IPS DF 6.9 (cell line): ENCODE data around the gene ENC1.

Experiments used
- DNase-seq: peaks from one replicate; pipeline ENCODE4 v3.0.0-alpha.2; 2013; ENCODE audit warnings: low read depth, low spot score
- H3K27ac ChIP-seq: one replicate; pipeline ENCODE4 v1.5.1; 2013; ENCODE audit warnings: low read length, control low read depth
- H3K27me3 ChIP-seq: 2 replicates; pipeline ENCODE4 v1.6.1; 2013; ENCODE audit warnings: mild to moderate bottlenecking, low read length; ENCODE audit not compliant: control insufficient read depth, insufficient read depth
- H3K36me3 ChIP-seq: 2 replicates; pipeline ENCODE4 v1.6.1; 2013; ENCODE audit warnings: low read length; ENCODE audit not compliant: control insufficient read depth, insufficient read depth
- H3K4me1 ChIP-seq: 2 replicates; pipeline ENCODE4 v1.6.1; 2013; ENCODE audit warnings: low read length; ENCODE audit not compliant: control insufficient read depth, insufficient read depth
- H3K4me3 ChIP-seq: 2 replicates; pipeline ENCODE4 v1.5.1; 2013; ENCODE audit warnings: mild to moderate bottlenecking, low read length
- H3K9me3 ChIP-seq: 2 replicates; pipeline ENCODE4 v1.6.1; 2013; ENCODE audit warnings: low read length, inconsistent platforms; ENCODE audit not compliant: control insufficient read depth, insufficient read depth
- WGBS: extraction: QIAGEN DNeasy Blood & Tissue Kit; methylation state at CpG from one replicate; pipeline ENCODE4 v1.1.7; 2013; ENCODE audit warnings: mixed read lengths, missing lambda C conversion rate; ENCODE audit not compliant: insufficient read length, insufficient coverage; 5-methylcytosine and 5-hydroxymethylcytosine counted together

ENC1 gene

DNA sequence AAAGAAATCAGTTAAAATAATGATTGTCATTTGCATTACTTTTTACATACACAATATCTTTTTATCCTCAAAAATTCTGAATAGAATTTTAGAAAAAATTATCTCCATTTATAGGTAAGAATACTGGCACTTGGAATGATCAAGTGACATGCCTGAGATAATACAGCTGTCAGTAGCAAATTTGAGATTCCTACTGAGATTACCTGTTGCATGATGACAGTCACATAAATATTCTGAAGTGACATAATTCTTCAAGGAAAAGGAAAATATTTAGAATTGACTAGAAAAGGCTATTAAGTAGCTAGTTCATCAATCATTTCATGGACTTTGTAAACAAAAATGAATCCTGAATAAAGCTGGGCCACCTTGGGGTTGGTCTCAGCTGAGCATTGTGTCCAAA, 15.2 kb upstream of the ENC1 start:
- Histone ChIP-seq H3K4me3 (no peak overlapping the region), H3K27me3 (no peaks in the 10 kb centered on the region), H3K27ac (no peak overlapping the region), H3K9me3 (no peaks in the 10 kb centered on the region; the same call in 1 of the 2 replicates), H3K4me1 (no peaks in the 10 kb centered on the region), H3K36me3 (no peaks in the 10 kb centered on the region)
- DNase-seq: no peak

DNA sequence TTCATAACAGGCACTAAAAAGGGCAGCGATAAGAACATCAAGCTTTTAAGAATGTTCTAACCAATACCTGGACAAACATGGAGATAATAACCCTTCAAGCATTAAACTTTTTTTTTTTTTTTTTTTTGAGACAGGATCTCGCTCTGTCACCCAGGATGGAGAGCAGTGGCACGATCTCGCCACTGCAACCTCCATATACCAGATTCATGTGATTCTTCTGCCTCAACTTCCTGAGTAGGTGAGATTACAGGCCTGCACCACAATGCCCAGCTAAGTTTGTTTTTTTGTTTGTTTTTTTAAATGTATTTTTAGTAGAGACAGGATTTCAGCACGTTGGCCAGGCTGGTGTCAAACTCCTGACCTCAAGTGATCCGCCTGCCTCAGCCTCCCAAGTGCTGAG, 14.7 kb upstream of the ENC1 start:
- no peak overlapping the region for H3K27ac ChIP-seq
- no peak for DNase-seq
- H3K36me3 ChIP-seq: no peaks in the 10 kb centered on the region
- no peaks in the 10 kb centered on the region; the same call in 1 of the 2 replicates for H3K9me3 ChIP-seq
- no peaks in the 10 kb centered on the region for H3K27me3 ChIP-seq
- no peak overlapping the region for H3K4me3 ChIP-seq
- H3K4me1 ChIP-seq: no peaks in the 10 kb centered on the region
- WGBS: no CpG with 5 or more reads among the region's 6 CpGs

DNA sequence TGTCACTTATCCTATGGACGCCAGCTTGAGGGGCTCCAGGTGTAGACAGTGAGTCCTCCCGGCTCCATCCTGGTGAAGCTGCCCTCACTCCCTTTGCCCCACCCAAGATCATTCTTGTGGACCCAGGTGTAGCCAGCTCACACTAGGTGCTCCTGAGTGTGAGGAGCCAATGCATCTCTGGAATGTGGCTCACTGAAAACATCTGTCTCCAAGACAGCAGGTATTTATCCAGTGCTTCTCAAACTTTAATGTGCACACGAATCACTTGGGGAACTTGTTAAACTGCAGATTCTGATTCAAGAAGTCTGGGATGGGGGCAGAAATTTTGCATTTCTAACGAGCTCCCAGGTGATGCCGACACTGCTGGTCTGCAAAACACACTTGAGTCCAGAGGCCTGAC, 13.5 kb upstream of the ENC1 start:
- Histone ChIP-seq H3K4me1 (no peaks in the 10 kb centered on the region), H3K4me3 (no peak overlapping the region), H3K36me3 (no peaks in the 10 kb centered on the region), H3K27me3 (no peaks in the 10 kb centered on the region), H3K9me3 (no peaks in the 10 kb centered on the region; the same call in 1 of the 2 replicates), H3K27ac (no peak overlapping the region)
- no CpG with 5 or more reads among the region's 5 CpGs for WGBS
- no peak for DNase-seq

DNA sequence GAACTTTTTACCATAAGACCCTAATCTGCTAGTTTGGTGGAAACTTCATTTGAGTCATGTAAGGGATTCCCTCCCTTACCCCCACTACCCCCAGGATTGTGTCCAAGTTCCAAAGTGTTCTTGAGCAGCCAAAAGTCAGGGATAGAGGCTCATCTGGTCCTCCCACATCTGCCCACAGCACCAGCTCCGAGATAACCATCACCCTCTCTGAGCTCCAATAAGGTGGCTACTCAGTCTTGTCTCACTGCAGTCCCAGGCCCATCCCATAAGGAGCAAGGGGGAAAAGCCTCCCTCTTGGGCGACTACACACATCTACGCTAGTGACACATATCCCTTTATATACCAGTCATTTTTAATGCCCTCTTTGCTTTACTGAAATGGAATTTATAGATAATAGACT, 12.0 kb upstream of the ENC1 start:
- WGBS: no CpG with 5 or more reads among the region's 3 CpGs
- no peak overlapping the region for H3K4me3 ChIP-seq
- DNase-seq: no peak
- H3K4me1 ChIP-seq: no peaks in the 10 kb centered on the region
- no peaks in the 10 kb centered on the region for H3K36me3 ChIP-seq
- H3K27ac ChIP-seq: no peak overlapping the region
- no peaks in the 10 kb centered on the region for H3K27me3 ChIP-seq
- H3K9me3 ChIP-seq: no peaks in the 10 kb centered on the region

DNA sequence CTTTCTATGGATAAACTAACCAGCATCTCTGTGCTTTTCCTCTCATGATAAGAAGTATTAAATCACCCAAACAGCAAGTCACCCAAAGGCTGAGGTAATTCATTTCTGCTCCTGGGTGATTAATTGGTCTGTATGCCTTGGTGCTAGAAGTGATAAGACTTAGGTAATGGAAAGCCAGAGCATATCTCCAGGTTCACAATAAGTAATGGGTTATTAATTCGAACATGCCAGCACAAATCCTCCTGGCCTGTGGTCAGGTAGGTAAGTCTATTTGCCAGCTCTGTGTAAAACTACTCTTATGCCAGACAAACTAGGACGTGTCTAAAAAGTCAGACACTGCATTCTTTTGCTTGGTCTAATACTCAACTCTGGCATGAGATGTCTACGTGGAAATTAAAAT, 11.2 kb upstream of the ENC1 start:
- Histone ChIP-seq H3K9me3 (no peaks in the 10 kb centered on the region), H3K27me3 (no peaks in the 10 kb centered on the region), H3K4me1 (no peaks in the 10 kb centered on the region), H3K4me3 (no peak overlapping the region), H3K36me3 (no peaks in the 10 kb centered on the region), H3K27ac (no peak overlapping the region)
- DNase-seq: no peak
- no CpG with 5 or more reads among the region's 3 CpGs for WGBS

DNA sequence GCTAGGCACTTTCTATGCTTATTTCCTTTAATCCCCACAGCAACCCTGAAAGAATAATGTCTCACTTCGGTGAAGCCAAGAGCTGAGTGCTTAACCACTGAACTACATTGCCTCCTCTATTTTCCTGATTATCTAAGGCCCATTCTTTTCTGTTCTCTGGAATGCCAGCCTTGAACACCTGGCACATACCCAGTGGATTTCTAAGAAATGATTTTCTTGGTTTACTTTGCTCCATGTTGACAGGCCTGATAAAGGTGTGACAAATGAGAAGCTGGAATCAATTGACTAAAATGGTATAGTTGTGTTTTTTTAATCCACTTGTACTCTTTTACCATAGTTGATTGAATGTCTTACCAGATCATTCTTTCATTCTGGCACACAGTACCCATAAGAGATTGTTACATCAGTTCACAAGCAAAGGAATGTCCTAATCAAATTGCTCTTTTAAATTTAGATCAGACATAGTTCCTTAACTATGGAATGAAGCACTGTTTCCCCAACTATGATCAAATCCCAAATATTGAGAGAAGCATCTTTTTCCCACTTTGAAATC, 9.0 kb upstream of the ENC1 start:
- no peak for DNase-seq
- no peaks in the 10 kb centered on the region for H3K9me3 ChIP-seq
- H3K4me3 ChIP-seq: no peak overlapping the region
- no peaks in the 10 kb centered on the region for H3K27me3 ChIP-seq
- no CpG with 5 or more reads among the region's 1 CpG for WGBS
- H3K4me1 ChIP-seq: no peaks in the 10 kb centered on the region
- no peak overlapping the region for H3K27ac ChIP-seq
- no peaks in the 10 kb centered on the region for H3K36me3 ChIP-seq

DNA sequence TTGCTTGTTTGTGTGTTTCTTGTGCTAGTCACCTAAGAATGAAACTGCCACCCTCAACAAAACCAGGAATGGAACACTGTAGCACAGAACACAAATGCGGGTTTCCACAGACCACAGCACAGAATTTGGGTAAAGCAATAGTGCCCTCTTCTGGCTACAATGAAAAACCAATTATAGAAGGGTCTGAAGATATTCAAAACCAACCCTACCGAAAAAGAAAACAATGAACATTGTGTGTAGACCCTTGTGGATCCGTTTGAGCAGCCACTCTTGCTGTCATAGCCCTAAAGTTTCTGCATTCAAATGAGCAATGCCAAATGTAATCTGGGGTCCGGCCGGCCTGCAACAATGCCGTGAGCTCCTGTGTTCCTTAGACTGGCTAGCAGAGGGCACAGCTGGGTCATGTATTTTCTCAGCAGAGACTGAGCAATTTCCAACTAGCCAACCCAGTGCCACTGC, 8.3 kb upstream of the ENC1 start:
- no peaks in the 10 kb centered on the region for H3K4me1 ChIP-seq
- no peak for DNase-seq
- H3K27me3 ChIP-seq: no peaks in the 10 kb centered on the region
- H3K4me3 ChIP-seq: no peak overlapping the region
- no peaks in the 10 kb centered on the region for H3K9me3 ChIP-seq
- H3K36me3 ChIP-seq: no peaks in the 10 kb centered on the region
- H3K27ac ChIP-seq: no peak overlapping the region
- no CpG with 5 or more reads among the region's 6 CpGs for WGBS

DNA sequence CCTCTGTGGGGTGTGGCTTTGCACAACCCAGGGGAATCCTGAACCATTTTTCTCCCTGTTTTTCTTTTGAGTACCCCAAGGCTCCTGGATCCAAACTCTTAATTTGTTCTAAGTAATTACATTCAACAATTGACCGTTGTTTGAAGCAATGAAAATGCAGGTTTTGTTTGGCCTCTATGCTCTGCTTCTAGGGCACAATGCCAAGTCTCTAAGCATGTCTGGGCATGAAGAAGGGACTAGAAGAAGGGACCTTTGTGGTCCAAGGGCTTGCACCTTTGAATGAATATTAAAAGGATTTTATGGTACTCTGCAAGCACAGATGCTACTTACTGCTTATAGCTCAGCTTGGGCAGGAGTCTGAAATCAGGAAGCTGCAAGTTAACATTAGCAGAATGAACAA, 6.6 kb upstream of the ENC1 start:
- Histone ChIP-seq H3K4me3 (no peak overlapping the region), H3K36me3 (no peaks in the 10 kb centered on the region), H3K27me3 (peaks cover 4% of the 10 kb centered on the region; the same call in 1 of the 2 replicates), H3K27ac (no peak overlapping the region), H3K4me1 (no peaks in the 10 kb centered on the region), H3K9me3 (no peaks in the 10 kb centered on the region)
- no CpG with 5 or more reads among the region's 1 CpG for WGBS
- DNase-seq: no peak

DNA sequence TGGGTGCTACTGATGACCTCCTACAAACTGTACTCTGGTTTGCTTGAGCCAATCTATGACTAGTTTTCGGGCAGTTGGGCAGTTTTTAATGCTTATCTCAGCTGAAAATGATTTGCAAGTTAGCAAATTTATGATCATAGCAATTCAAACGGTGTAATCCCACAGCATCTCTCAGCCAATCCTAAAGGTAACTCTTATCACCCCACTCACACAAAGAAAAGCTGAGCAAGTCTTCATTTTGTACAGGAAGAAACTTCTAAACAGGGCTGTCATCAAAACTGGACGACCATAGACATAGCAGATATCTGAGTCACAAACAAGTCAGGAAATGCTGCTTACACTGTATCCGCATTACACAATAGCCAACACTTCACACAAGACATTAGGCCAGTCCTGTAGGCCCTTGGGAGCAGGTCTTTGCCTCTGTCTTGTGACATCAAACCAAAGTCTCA, 2.6 kb upstream of the ENC1 start:
- H3K4me3 ChIP-seq: no peak overlapping the region
- no peak for DNase-seq
- no CpG with 5 or more reads among the region's 4 CpGs for WGBS

DNA sequence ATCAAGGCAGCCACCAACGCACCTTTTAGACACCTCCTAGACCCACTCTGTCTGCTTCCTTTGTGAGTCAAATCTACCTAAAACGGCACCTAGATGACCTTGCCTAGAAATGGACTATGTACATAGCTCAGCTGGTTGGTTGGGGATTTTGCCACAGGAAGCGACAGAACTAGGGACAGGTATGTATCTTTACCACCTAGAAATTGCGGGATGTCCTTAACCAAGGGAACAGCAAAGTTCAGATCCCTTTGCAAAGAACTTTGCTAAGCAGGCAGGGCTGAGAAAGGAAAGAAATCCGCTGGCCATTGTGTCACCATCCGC, 2.0 kb upstream of the ENC1 start:
- Histone ChIP-seq H3K27ac (no peak overlapping the region), H3K27me3 (peaks cover 5% of the 10 kb centered on the region; the same call in 1 of the 2 replicates), H3K36me3 (no peaks in the 10 kb centered on the region), H3K4me1 (no peaks in the 10 kb centered on the region; the same call in 1 of the 2 replicates), H3K4me3 (no peak overlapping the region), H3K9me3 (no peaks in the 10 kb centered on the region)
- no CpG with 5 or more reads among the region's 6 CpGs for WGBS
- DNase-seq: no peak

More for the DNA sequence above, 2.6 kb upstream of the ENC1 start:
- Histone ChIP-seq H3K9me3 (no peaks in the 10 kb centered on the region), H3K4me1 (no peaks in the 10 kb centered on the region; the same call in 1 of the 2 replicates), H3K36me3 (no peaks in the 10 kb centered on the region), H3K27me3 (peaks cover 5% of the 10 kb centered on the region; the same call in 1 of the 2 replicates), H3K27ac (no peak overlapping the region)
